ENCODE results near the gene ADRB1.

Gene ADRB1

DNA sequence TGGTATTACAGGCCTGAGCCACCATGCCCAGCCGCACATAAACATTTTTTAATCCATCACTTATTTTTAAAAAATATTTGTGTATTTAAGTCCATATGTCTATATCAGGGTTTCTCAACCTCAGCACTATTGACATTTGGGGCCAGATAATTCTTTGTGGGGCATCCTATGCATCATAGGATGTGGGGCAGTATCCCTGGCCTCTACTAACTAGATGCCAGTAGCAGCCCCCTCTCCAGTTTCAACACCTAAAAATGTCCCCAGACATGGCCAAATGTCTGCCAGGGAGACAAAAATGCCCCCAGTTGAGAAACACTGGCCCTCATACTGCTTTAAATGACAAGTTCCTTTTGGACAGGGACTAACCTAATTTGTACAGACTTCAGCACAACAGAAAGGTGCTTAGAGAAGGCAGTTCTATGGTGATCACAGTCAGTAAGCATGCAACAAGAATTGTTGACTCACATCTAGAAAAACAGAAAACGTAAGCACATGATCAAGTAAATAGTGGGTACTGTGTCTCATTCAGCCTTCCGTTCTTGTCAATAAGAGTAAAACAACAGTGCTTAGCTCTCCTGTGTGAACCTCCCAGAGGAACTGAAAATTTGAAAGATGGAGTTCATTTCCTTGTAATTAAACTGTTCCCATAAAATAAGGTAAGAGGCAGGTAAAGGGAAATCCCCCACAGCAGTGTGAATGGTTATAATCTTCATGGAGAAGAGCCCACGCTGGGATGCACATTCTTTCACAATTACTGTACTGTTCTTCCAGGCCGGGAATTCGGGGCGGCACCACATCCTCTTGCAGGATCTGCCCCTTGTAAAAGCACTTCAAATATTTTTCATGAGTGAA is 17.3 kb upstream of the ADRB1 start:
- DNase-seq, result no peak

DNA sequence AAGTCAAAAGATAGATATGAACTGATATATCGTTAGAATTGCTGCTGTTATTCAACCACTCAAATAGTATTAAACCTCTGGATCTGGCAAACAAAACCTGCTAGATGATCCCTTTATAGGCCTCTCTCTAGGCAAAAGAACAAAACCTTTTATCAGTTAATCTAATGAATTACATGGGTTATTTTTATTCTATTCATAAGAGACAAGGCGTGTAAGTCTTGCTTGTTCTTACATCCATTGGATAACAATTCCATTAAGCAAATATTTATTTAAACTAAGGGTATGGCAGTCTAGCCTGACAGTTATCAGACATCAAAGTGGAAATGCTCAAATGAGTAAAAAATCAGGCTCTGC is 16.6 kb upstream of the ADRB1 start:
- DNase-seq, result no peak

DNA sequence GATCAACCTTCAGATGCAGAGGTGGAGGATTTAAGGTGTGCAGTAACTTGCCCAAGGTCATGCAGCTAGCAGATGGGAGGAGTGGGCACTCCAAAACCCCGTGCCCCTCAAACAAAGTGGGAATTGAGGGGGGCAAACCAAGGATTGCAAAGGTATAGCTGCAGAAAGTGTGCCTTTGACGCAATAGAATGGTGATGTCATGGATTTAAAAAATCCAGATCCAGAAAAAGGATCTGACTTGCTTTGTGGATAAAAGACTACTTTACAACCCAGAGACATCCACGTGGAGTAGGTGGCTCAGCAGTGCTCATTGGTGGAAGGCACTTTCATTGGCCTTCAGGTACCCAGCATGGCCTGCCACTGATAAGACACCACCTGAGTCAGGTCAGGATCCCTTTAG is 15.7 kb upstream of the ADRB1 start:
- no peak for DNase-seq

DNA sequence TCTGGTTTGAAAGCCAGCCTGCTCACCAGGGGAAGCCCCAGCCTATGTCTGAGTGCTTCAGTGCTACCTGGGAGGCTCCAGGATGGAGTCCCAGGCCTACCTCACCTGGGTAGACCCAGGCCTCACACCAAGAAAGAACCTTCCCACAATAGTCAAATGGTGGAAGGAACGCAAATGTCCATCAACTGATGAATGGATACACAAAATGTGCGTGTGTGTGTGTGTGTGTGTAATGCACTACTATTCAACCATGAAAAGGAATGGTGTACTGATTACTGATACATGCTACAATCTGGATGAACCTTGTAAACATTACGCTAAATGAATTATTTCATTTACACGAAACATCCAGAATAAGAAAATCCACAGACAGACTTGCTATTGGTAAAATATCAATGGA is 15.2 kb upstream of the ADRB1 start:
- no peak for DNase-seq

DNA sequence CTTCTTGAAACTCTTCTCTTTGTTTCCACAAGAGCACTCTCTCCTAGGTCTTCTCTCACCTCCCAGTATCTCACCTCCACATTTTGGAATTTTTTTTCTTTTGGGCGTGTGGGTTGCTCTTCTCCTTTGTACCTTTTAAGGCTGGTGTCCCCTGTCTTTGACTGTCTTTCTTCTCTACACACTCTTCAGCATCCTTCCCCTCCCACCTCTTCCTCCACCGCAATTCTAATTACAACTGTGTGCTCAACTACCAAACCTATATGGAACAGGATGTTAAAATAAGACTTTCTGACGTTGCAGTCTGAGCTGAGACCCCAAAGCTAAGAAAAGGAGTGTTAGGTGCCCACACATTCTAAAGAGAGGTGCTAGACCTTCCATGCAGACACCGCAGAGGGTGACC is 14.0 kb upstream of the ADRB1 start:
- DNase-seq, result no peak

DNA sequence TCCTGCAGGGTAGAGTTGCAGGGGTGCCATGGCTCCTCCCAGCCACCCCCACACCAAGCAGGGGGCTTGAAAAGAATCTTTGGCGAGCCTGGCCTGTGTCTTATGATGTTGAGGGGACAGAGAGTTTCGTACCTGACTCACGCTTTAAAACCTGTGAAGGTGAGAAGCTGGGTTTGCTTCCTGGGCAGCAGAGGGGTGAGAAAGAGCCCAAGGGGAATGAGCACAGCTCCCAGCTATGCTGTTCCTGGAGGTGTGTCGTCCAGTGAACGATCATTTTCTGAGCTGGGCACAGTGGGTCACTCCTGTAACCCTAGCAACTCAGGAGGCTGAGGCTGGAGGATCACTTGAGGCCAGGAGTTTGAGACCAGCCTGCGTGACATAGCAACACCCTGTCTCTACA is 13.5 kb upstream of the ADRB1 start:
- DNase-seq, result no peak

DNA sequence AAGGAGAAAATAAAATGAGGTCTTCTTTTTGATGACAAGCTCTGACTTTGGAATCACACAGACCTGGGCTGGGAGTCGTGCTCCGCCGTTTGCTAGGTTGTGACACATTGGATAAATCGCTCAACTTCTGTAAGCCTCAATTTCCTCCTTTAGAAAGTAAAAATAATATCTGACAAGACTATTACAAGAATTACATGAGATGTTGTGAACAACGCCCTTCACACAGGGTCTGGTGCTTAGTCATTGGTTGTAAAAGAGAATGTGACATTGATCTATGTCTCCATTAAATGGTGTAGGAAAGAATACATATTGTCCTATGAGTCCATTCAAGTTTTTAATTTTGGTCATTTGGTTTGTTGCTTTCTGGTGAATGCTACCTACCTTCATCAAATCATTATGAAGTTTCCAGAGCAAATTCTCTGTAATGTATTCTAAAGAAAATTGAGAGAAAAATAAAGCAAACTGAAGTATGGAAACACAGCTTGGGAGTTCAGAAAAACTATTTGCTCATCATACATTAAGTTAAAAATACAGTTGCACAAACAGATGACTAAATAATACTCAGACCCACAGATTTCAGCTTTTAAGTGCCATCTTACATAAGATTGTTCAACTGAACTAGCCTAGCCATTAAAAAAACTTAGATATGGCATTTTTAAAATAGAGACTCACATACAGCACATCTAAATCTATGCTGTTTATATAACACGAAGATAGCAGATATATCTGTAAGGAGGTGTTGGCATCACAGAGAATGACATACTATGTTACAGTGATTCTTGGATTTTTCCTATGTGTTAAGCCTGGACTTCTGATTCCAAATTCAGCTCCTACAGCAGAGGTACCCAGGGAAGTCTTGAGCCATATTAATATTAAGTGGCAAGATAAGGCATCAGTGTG is 12.3 kb upstream of the ADRB1 start:
- DNase-seq, result no peak

DNA sequence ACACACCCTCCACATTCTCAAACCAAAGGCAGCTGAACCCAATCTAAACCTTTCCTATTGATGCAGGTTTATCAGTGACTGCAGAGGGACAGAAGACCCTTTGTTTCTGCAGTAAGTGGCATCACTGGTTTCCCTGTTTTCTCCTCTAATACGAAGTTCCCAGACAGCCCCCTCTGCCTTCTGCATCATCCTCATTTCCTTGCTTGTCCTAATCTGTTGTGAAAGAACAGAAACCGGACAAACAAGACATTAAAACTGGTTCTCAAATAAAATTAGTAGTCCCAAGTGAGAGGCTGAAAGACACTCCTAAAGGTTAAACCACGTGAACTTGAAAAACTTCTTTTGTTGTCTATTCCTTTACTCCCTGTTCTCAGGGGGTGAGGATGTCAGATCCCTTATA is 10.1 kb upstream of the ADRB1 start:
- no peak for DNase-seq

DNA sequence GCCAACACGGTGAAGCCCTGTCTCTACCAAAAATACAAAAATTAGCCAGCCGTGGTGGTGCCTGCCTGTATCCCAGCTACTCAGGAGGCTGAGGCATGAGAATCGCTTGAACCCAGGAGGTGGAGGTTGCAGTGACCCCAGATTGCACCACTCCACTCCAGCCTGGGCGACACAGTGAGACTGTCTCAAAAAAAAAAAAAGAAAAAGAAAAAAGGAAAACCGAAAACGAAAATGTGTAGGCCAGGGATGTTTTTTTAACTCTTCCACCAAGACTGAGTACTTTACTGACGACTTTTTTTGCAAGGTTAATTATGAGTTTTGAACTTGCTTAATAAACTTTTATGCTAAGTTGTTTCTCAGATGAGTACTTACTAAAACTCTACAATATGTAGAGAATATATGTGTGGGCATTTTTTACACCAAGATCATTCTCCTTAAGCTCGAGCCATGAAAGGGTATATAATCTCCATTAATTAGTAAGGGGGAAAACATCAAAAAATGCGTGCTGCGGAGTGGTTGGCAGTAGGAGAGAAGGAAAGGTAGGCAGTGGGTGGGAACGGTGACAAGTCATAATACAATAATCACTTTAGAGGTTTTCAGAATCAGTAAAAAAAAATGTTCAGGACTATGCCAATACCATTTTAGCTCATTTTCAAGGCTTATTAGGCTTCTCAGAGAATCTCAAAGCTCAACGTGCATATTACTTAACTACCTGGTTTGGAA is 8.6 kb upstream of the ADRB1 start:
- no peak for DNase-seq

DNA sequence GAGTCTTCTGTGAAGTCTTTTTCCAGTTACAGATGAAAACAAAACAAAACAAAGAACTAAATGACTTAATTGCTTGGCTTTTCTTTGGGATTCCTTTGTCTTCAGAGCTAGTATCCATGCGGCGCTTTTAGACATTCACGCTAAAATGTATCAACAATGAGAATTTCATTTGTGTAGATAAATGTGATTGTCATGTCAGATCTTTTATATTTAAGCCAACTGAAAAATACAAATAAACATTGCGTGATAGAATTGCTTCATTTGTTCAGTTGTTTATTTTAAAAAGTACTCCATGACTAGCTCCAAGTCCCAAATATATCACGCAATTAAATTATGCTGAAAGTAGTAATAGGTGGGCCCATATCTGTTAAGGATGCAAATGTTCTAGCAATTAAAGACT is 7.9 kb upstream of the ADRB1 start:
- no peak for DNase-seq

DNA sequence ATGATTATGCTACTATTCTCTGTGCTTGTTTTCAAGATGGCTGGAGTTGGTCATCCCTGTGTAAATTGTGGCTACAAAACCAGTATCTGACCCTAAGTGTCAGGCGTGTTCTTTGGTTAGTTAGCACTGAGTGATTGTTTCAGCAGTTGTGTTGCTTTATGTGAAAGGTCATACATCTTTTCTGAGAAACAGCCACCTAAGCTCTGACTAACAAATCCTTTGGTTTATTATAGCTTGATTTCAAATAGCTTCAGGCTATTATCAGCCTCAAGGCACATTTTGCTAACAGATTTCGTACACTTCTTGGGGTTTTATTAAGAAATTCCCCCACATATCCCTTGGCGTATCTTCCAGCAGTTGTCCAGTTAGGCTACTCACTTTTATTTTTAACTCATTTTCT is 4.8 kb upstream of the ADRB1 start:
- no peak for DNase-seq

DNA sequence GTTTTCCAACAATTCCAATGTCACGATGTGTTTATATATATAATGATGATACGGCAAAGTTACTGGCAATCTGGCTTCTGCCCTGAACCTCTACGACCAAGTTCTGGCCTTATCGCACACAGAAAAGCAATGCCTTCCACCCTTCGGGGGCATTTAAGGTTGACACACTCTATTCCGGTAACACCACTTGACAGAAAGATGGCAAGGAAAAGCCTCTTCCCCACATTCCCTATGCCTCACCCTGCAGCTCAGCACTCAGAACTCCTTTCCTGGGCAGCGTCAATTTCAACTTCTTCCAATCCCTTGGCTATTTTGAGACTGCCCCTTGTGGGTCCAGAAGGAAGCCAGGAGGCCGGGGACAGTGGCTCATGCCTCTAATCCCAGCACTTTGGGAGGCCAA is 2.5 kb upstream of the ADRB1 start:
- no peak for DNase-seq

DNA sequence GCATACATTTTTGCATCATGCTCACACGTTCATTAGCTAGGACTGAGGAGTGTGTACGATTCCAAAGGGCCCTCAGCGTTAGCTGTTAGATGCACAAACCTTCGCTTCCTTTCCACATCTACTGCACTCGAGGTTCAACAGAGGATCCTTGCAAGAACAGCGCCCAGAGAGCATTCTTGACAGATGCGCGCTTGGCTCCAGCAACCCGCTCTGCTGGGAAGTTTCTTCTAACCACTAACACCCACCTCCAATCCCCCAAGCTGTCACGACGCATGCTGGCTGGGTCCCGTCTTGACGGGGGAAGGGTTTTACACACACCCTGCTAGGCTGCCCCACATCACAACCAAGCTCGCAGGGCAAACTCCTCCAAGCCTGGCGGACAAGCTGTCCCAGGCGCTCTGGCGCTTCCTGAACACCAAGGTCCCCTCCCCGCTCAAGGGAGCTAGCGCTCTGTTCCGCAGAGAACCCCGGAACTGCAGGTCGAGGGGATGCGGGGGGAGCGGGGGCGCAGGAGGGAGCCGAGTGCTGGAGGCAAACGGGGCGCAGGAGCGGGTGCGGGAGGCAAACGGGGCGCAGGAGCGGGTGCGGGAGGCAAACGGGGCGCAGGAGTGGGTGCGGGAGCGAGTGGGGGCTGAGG is 653 bp upstream of the ADRB1 start:
- no peak for DNase-seq

DNA sequence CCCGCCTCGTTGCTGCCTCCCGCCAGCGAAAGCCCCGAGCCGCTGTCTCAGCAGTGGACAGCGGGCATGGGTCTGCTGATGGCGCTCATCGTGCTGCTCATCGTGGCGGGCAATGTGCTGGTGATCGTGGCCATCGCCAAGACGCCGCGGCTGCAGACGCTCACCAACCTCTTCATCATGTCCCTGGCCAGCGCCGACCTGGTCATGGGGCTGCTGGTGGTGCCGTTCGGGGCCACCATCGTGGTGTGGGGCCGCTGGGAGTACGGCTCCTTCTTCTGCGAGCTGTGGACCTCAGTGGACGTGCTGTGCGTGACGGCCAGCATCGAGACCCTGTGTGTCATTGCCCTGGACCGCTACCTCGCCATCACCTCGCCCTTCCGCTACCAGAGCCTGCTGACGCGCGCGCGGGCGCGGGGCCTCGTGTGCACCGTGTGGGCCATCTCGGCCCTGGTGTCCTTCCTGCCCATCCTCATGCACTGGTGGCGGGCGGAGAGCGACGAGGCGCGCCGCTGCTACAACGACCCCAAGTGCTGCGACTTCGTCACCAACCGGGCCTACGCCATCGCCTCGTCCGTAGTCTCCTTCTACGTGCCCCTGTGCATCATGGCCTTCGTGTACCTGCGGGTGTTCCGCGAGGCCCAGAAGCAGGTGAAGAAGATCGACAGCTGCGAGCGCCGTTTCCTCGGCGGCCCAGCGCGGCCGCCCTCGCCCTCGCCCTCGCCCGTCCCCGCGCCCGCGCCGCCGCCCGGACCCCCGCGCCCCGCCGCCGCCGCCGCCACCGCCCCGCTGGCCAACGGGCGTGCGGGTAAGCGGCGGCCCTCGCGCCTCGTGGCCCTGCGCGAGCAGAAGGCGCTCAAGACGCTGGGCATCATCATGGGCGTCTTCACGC is 825 bp downstream of the ADRB1 start:
- no peak for DNase-seq

DNA sequence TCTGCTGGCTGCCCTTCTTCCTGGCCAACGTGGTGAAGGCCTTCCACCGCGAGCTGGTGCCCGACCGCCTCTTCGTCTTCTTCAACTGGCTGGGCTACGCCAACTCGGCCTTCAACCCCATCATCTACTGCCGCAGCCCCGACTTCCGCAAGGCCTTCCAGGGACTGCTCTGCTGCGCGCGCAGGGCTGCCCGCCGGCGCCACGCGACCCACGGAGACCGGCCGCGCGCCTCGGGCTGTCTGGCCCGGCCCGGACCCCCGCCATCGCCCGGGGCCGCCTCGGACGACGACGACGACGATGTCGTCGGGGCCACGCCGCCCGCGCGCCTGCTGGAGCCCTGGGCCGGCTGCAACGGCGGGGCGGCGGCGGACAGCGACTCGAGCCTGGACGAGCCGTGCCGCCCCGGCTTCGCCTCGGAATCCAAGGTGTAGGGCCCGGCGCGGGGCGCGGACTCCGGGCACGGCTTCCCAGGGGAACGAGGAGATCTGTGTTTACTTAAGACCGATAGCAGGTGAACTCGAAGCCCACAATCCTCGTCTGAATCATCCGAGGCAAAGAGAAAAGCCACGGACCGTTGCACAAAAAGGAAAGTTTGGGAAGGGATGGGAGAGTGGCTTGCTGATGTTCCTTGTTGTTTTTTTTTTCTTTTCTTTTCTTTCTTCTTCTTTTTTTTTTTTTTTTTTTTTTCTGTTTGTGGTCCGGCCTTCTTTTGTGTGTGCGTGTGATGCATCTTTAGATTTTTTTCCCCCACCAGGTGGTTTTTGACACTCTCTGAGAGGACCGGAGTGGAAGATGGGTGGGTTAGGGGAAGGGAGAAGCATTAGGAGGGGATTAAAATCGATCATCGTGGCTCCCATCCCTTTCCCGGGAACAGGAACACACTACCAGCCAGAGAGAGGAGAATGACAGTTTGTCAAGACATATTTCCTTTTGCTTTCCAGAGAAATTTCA is 1.7 kb downstream of the ADRB1 start:
- DNase-seq, result no peak

DNA sequence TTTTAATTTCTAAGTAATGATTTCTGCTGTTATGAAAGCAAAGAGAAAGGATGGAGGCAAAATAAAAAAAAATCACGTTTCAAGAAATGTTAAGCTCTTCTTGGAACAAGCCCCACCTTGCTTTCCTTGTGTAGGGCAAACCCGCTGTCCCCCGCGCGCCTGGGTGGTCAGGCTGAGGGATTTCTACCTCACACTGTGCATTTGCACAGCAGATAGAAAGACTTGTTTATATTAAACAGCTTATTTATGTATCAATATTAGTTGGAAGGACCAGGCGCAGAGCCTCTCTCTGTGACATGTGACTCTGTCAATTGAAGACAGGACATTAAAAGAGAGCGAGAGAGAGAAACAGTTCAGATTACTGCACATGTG is 2.4 kb downstream of the ADRB1 start:
- DNase-seq, result no peak

DNA sequence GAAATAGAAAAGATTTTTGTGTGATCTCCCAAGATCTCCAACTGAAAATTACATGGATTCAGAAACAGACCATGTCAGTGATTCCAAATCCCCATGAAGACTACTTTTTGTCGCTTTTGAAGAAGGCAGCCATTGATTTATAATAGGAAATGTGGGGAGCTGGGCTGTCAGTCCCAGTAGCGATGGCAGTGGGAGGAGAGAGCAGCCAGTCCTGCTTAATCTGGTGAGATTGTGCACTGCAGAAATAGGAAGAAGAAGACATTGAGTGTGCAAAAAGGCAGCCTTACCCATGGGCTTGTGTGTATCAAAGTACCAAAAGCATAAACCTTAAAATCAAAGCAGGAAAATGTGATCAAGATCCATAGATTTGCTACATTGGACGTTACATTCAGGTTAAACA is 4.8 kb downstream of the ADRB1 start:
- no peak for DNase-seq

DNA sequence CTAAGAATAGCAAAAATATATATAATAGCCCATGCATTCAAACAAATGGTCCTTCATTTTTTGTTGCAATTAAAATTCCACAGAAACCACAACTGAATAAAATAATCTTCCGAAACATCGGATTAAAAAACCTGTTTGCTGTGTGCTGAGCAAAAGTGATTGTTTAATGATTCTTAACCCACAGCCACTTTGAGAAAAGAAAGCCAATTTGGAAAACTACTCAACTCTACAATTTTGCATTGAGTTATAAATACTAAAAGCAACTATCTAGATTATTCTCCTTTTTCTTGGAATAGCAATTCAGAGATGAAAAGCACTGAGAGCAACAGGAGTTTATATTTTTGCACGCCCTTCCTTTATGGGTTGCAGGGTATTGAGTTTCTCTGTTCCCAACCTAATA is 8.0 kb downstream of the ADRB1 start:
- DNase-seq, result no peak

DNA sequence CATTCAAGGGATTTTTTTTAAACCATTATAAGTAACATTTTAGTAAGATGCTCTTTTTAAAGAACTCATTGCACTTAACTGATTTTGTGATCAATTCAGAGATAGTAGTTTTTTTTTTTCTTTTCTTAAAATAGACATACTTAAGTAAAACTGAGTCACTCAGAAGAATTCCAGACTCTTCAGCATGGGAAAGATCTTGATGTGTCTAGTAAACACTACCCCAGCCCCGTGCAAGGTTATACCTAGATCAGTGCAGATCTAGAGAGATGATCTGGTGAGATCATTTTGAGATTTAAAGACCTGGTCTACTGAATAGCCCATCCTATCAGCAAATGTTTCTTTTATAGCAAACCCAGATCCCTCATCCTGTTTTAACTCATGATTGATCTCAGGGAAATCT is 8.6 kb downstream of the ADRB1 start:
- no peak for DNase-seq

DNA sequence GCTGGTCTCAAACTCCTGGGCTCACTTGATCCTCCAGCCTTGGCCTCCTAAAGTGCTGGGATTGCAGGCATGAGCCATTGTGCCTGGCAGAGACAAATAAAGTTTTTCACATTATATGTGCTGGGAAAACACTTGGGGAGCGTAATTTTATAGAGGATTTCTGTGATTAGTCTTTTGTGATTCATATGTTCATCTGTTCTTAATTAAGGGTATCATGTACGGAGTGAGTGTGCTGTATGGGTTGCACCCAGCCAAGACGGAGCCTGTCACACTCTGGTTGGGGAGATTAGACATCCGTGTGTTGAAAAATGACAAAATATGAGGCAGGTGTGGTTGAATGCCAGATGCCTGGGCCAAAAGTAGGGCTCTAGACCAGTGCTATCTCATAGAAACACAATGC is 10.3 kb downstream of the ADRB1 start:
- DNase-seq, result no peak

DNA sequence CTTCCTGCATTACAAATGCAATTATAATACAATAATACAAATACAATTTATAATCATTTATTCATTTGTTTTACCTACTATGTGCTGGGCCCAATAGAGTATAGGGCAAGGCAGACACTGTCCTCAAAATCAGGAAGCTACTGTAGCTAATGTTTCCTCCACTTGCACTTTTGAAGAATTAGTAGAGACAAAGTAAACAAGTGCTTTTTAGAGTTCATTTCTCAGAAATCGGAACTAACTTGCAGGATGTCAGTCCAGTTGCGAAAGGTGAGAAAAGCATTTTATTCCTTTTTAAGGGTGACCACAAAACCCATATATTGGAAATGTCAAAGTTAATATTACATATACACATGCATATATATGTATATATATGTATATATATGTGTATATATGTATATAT is 14.2 kb downstream of the ADRB1 start:
- DNase-seq, result no peak

Data from NCI-H2029 treated with DMSO at 0.1 percent for 48 hours (cell line).